ENCODE results near the gene LYRM7. TPM values are rescaled to one million over a fixed set of nuclear protein-coding genes. Genes with fewer than 3 reads are reported as not detected.

The LYRM7 gene
- total RNA-seq, 1 donor from 2014 or later = 6.1 TPM

DNA sequence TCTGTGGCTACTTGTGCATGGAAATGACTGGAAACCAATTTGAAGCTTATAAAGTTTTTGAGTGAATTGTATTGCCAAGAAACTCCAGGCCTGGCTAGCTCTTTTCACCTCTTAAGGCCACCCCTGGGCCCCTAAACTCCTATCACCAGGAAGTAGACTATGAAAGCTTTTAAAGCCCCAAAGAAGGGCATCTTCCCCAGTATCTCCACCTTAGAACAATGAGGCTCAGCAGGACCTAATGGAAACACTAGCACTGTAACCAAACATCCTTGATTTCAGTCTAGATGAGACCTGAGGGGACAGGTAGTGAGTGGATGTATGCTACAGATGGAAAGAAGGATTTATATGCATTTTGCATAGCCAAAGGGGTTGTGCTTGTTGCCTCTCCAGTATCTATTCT lies 25.0 kb downstream of the LYRM7 start:
- Mint-ChIP-seq H3K36me3 (ENCODE audit: insufficient read depth) (no peaks in the 10 kb centered on the region), H3K4me1 (ENCODE audit: low read depth) (no peaks in the 10 kb centered on the region), H3K4me3 (ENCODE audit: low read depth) (no peak overlapping the region), H3K27ac (no peak overlapping the region), H3K9me3 (ENCODE audit: low read depth) (no peaks in the 10 kb centered on the region), H3K27me3 (no peaks in the 10 kb centered on the region)
- no peak for DNase-seq (ENCODE audit: low spot score, unreplicated experiment)
- TF ChIP-seq, protein P1, sequence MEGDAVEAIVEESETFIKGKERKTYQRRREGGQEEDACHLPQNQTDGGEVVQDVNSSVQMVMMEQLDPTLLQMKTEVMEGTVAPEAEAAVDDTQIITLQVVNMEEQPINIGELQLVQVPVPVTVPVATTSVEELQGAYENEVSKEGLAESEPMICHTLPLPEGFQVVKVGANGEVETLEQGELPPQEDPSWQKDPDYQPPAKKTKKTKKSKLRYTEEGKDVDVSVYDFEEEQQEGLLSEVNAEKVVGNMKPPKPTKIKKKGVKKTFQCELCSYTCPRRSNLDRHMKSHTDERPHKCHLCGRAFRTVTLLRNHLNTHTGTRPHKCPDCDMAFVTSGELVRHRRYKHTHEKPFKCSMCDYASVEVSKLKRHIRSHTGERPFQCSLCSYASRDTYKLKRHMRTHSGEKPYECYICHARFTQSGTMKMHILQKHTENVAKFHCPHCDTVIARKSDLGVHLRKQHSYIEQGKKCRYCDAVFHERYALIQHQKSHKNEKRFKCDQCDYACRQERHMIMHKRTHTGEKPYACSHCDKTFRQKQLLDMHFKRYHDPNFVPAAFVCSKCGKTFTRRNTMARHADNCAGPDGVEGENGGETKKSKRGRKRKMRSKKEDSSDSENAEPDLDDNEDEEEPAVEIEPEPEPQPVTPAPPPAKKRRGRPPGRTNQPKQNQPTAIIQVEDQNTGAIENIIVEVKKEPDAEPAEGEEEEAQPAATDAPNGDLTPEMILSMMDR (IDR thresholded peaks at IDR 0.05; ENCODE audit: unreplicated experiment) = no peak

- H3K4me1 Mint-ChIP-seq (ENCODE audit: low read depth) = no peaks in the 10 kb centered on the region
- no peak for DNase-seq (ENCODE audit: low spot score, unreplicated experiment)
- no peaks in the 10 kb centered on the region for H3K36me3 Mint-ChIP-seq (ENCODE audit: insufficient read depth)
- no peak overlapping the region for H3K4me3 Mint-ChIP-seq (ENCODE audit: low read depth)
- H3K27ac Mint-ChIP-seq = no peak overlapping the region
- TF ChIP-seq, protein P1 (IDR thresholded peaks at IDR 0.05; ENCODE audit: unreplicated experiment) = no peak
- no peaks in the 10 kb centered on the region for H3K27me3 Mint-ChIP-seq
- no peaks in the 10 kb centered on the region for H3K9me3 Mint-ChIP-seq (ENCODE audit: low read depth)
These were observed 25.6 kb downstream of the LYRM7 start for GRCh38 chr5:131196331-131196730.

- TF ChIP-seq, protein P1 (IDR thresholded peaks at IDR 0.05; ENCODE audit: unreplicated experiment) = no peak
- Mint-ChIP-seq H3K27ac (no peak overlapping the region), H3K27me3 (no peaks in the 10 kb centered on the region), H3K4me1 (ENCODE audit: low read depth) (no peaks in the 10 kb centered on the region), H3K9me3 (ENCODE audit: low read depth) (no peaks in the 10 kb centered on the region), H3K36me3 (ENCODE audit: insufficient read depth) (no peaks in the 10 kb centered on the region), H3K4me3 (ENCODE audit: low read depth) (no peak overlapping the region)
- DNase-seq (ENCODE audit: low spot score, unreplicated experiment) = no peak
These were observed 27.9 kb downstream of the LYRM7 start for GRCh38 chr5:131198625-131199024.

DNA sequence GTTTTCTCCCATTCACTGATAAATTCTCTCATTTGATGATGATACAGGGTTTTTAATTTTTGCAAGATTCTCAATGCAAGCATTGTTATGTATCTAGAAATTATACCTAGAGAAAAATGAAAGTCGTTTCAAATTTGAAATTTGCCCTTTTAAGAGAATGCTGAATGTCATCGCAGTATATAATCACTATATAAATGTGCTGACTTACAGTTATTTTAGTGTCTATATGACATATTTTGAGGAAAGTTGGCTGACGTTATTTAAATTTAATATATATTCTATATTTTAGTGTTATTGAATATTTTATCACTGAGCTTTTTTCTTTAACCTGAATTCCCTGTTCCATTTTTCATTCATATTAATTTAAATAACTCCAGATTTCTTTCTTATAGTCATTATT lies 29.8 kb downstream of the LYRM7 start:
- no peak for DNase-seq (ENCODE audit: low spot score, unreplicated experiment)
- Mint-ChIP-seq H3K9me3 (ENCODE audit: low read depth) (no peaks in the 10 kb centered on the region), H3K36me3 (ENCODE audit: insufficient read depth) (no peaks in the 10 kb centered on the region), H3K4me3 (ENCODE audit: low read depth) (no peak overlapping the region), H3K27ac (no peak overlapping the region), H3K4me1 (ENCODE audit: low read depth) (no peaks in the 10 kb centered on the region), H3K27me3 (no peaks in the 10 kb centered on the region)
- TF ChIP-seq, protein P1 (IDR thresholded peaks at IDR 0.05; ENCODE audit: unreplicated experiment) = no peak

- TF ChIP-seq, protein P1 (IDR thresholded peaks at IDR 0.05; ENCODE audit: unreplicated experiment) = no peak
- peaks cover 2% of the 10 kb centered on the region for H3K4me1 Mint-ChIP-seq (ENCODE audit: low read depth)
- no peak overlapping the region for H3K4me3 Mint-ChIP-seq (ENCODE audit: low read depth)
- no peak overlapping the region for H3K27ac Mint-ChIP-seq
- no peaks in the 10 kb centered on the region for H3K27me3 Mint-ChIP-seq
- no peak for DNase-seq (ENCODE audit: low spot score, unreplicated experiment)
- no peaks in the 10 kb centered on the region for H3K9me3 Mint-ChIP-seq (ENCODE audit: low read depth)
- H3K36me3 Mint-ChIP-seq (ENCODE audit: insufficient read depth) = no peaks in the 10 kb centered on the region
These were observed 34.2 kb downstream of the LYRM7 start for GRCh38 chr5:131204964-131205363.

Data from progenitor cell of endocrine pancreas (in vitro differentiated cells).